Measurements from ENCODE around the gene GPRIN2. TPM values are rescaled to one million over a fixed set of nuclear protein-coding genes. Genes with fewer than 3 reads are reported as not detected.

The GPRIN2 gene
- total RNA-seq, 1 donor from 2014 or later: 5.4 TPM

- Mint-ChIP-seq H3K9me3 (ENCODE audit: low read depth) (no peaks in the 10 kb centered on the region), H3K27me3 (ENCODE audit: low read depth) (peaks cover 9% of the 10 kb centered on the region), H3K4me3 (ENCODE audit: unreplicated experiment) (no peak overlapping the region), H3K36me3 (ENCODE audit: low read depth) (no peaks in the 10 kb centered on the region), H3K27ac (ENCODE audit: unreplicated experiment) (no peak overlapping the region), H3K4me1 (ENCODE audit: low read depth) (peaks cover 10% of the 10 kb centered on the region)
- TF ChIP-seq CTCF (IDR thresholded peaks at IDR 0.05): no peak
- DNase-seq (ENCODE audit: low spot score): peak; percentile 94
Measured at GRCh38 chr10:46553238-46554049, 3.0 kb downstream of the GPRIN2 start.

GRCh38 chr10:46552526-46553237 is 3.8 kb downstream of the GPRIN2 start:
- DNase-seq (ENCODE audit: low spot score): peak; percentile 79
- Mint-ChIP-seq H3K27ac (ENCODE audit: unreplicated experiment) (no peak overlapping the region), H3K9me3 (ENCODE audit: low read depth) (no peaks in the 10 kb centered on the region), H3K27me3 (ENCODE audit: low read depth) (peaks cover 6% of the 10 kb centered on the region), H3K36me3 (ENCODE audit: low read depth) (no peaks in the 10 kb centered on the region), H3K4me3 (ENCODE audit: unreplicated experiment) (no peak overlapping the region), H3K4me1 (ENCODE audit: low read depth) (peaks cover 10% of the 10 kb centered on the region)
- no peak for TF ChIP-seq CTCF (IDR thresholded peaks at IDR 0.05)

GRCh38 chr10:46551701-46552525 is 4.5 kb downstream of the GPRIN2 start:
- peaks cover 7% of the 10 kb centered on the region for H3K4me1 Mint-ChIP-seq (ENCODE audit: low read depth)
- peaks cover 2% of the 10 kb centered on the region for H3K27me3 Mint-ChIP-seq (ENCODE audit: low read depth)
- no peak overlapping the region for H3K4me3 Mint-ChIP-seq (ENCODE audit: unreplicated experiment)
- DNase-seq (ENCODE audit: low spot score): peak; percentile 94
- H3K27ac Mint-ChIP-seq (ENCODE audit: unreplicated experiment): no peak overlapping the region
- H3K36me3 Mint-ChIP-seq (ENCODE audit: low read depth): no peaks in the 10 kb centered on the region
- H3K9me3 Mint-ChIP-seq (ENCODE audit: low read depth): no peaks in the 10 kb centered on the region
- TF ChIP-seq CTCF (IDR thresholded peaks at IDR 0.05): no peak

- H3K4me3 Mint-ChIP-seq (ENCODE audit: unreplicated experiment): no peak overlapping the region
- TF ChIP-seq CTCF (IDR thresholded peaks at IDR 0.05): no peak
- H3K9me3 Mint-ChIP-seq (ENCODE audit: low read depth): no peaks in the 10 kb centered on the region
- no peak overlapping the region for H3K27ac Mint-ChIP-seq (ENCODE audit: unreplicated experiment)
- no peaks in the 10 kb centered on the region for H3K36me3 Mint-ChIP-seq (ENCODE audit: low read depth)
- H3K27me3 Mint-ChIP-seq (ENCODE audit: low read depth): peaks cover under 1% of the 10 kb centered on the region
- peaks cover 4% of the 10 kb centered on the region for H3K4me1 Mint-ChIP-seq (ENCODE audit: low read depth)
- peak; percentile 84 for DNase-seq (ENCODE audit: low spot score)
Measured at GRCh38 chr10:46550795-46551700, 5.4 kb downstream of the GPRIN2 start.
